OCI-LY3 (cell line): ENCODE measurements around the gene NOVA2.

ENCODE experiments used
- EZH2phosphoT487 ChIP-seq: fragments of 200-600 bp; shearing (Covaris generic); IDR thresholded peaks from 2 replicates; pipeline ENCODE4 v1.6.1; 2018; ENCODE audit warnings: antibody characterized with exemption, mixed run types, low read depth
- TF ChIP-seq, protein P1 (sequence below): fragments of 200-600, 300-600 bp; sonication (generic); IDR thresholded peaks from 2 replicates; pipeline ENCODE4 v1.5.1; 2014; ENCODE audit warnings: antibody characterized with exemption, low read length, low read depth

DNA sequence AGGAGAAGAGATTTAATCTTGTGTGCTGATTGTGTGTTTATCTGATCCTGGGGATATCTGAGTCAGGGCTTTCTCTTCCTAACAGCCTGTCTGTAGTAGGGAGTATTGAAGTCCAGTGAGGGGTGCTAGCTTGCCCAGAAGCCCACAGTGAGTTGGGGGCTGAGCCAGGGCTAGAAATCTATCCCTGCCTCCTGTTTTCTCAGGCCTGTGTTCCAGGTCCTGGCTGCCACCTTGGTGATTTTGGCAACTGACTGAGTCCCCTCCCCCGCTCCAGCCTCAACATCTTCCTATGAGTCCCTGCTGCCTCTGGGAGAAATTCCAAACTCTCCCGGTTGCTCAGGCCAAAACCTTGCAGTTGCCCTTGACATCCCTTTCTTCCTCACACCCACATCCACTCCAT, 7.7 kb upstream of the NOVA2 start:
- TF ChIP-seq, protein P1, sequence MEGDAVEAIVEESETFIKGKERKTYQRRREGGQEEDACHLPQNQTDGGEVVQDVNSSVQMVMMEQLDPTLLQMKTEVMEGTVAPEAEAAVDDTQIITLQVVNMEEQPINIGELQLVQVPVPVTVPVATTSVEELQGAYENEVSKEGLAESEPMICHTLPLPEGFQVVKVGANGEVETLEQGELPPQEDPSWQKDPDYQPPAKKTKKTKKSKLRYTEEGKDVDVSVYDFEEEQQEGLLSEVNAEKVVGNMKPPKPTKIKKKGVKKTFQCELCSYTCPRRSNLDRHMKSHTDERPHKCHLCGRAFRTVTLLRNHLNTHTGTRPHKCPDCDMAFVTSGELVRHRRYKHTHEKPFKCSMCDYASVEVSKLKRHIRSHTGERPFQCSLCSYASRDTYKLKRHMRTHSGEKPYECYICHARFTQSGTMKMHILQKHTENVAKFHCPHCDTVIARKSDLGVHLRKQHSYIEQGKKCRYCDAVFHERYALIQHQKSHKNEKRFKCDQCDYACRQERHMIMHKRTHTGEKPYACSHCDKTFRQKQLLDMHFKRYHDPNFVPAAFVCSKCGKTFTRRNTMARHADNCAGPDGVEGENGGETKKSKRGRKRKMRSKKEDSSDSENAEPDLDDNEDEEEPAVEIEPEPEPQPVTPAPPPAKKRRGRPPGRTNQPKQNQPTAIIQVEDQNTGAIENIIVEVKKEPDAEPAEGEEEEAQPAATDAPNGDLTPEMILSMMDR, result no peak
- TF ChIP-seq EZH2phosphoT487, result no peak
